Measurements from ENCODE around the gene PPM1J. TPM values are rescaled to one million over a fixed set of nuclear protein-coding genes. Genes with fewer than 3 reads are reported as not detected.
A peak's percentile ranks its signal among the peaks of the same experiment; 100 is the strongest.
"Not testable (repeated sequence)": the region's sequence is repeated elsewhere in the genome, so short reads cannot be mapped to it uniquely, and the experiment has no call there.

PPM1J gene
- total and polyA plus RNA-seq, 2 experiments from 2014 or later, result 0.93 to 1.9 TPM

GRCh38 chr1:112737573-112737972 lies 22.4 kb upstream of the PPM1J start:
- 90% methylated on average over 3 of the region's 3 CpGs for WGBS (ENCODE audit: low lambda C conversion rate, missing lambda C conversion rate)
- Histone ChIP-seq H3K4me2 (no peak overlapping the region), H3K9me3 (ENCODE audit: low read depth) (no peaks in the 10 kb centered on the region), H3K9me2 (replicated peaks; ENCODE audit: insufficient read depth) (no peaks in the 10 kb centered on the region), H3K79me2 (no peaks in the 10 kb centered on the region), H3K4me3 (no peak overlapping the region), H3K27ac (no peak overlapping the region), H4K20me1 (ENCODE audit: insufficient read depth, poor library complexity, severe bottlenecking) (no peaks in the 10 kb centered on the region), H3K27me3 (no peaks in the 10 kb centered on the region), H2AFZ (no peak overlapping the region), H3K4me1 (ENCODE audit: insufficient read depth) (no peaks in the 10 kb centered on the region), H3K36me3 (replicated peaks; ENCODE audit: insufficient read depth, low read depth) (no peaks in the 10 kb centered on the region)
- no peak for DNase-seq (ENCODE audit: low spot score)
- peak; percentile 9 for TF ChIP-seq CTCF (IDR thresholded peaks at IDR 0.05; ENCODE audit: poor library complexity)
- TF ChIP-seq EZH2phosphoT487 (IDR thresholded peaks at IDR 0.05; ENCODE audit: low read depth, severe bottlenecking, unreplicated experiment), result no peak

GRCh38 chr1:112735752-112736151 lies 20.6 kb upstream of the PPM1J start:
- Histone ChIP-seq H2AFZ (no peak overlapping the region), H3K79me2 (no peaks in the 10 kb centered on the region), H3K4me3 (no peak overlapping the region), H4K20me1 (ENCODE audit: insufficient read depth, poor library complexity, severe bottlenecking) (no peaks in the 10 kb centered on the region), H3K4me2 (no peak overlapping the region), H3K4me1 (ENCODE audit: insufficient read depth) (no peaks in the 10 kb centered on the region), H3K27me3 (no peaks in the 10 kb centered on the region), H3K27ac (no peak overlapping the region), H3K9me3 (ENCODE audit: low read depth) (no peaks in the 10 kb centered on the region), H3K36me3 (replicated peaks; ENCODE audit: insufficient read depth, low read depth) (no peaks in the 10 kb centered on the region), H3K9me2 (replicated peaks; ENCODE audit: insufficient read depth) (no peaks in the 10 kb centered on the region)
- TF ChIP-seq CTCF (IDR thresholded peaks at IDR 0.05; ENCODE audit: poor library complexity), result no peak
- no peak for TF ChIP-seq EZH2phosphoT487 (IDR thresholded peaks at IDR 0.05; ENCODE audit: low read depth, severe bottlenecking, unreplicated experiment)
- no peak for TF ChIP-seq EZH2 (IDR thresholded peaks at IDR 0.05; ENCODE audit: borderline replicate concordance)
- DNase-seq (ENCODE audit: low spot score), result no peak
- 100% methylated on average over 1 of the region's 1 CpG for WGBS (ENCODE audit: low lambda C conversion rate, missing lambda C conversion rate)

GRCh38 chr1:112731451-112731850 lies 16.3 kb upstream of the PPM1J start:
- Histone ChIP-seq H3K9me3 (ENCODE audit: low read depth) (no peaks in the 10 kb centered on the region), H3K79me2 (no peaks in the 10 kb centered on the region), H3K27ac (no peak overlapping the region), H4K20me1 (ENCODE audit: insufficient read depth, poor library complexity, severe bottlenecking) (no peaks in the 10 kb centered on the region), H3K36me3 (replicated peaks; ENCODE audit: insufficient read depth, low read depth) (no peaks in the 10 kb centered on the region), H3K4me2 (no peak overlapping the region), H3K27me3 (no peaks in the 10 kb centered on the region), H3K4me1 (ENCODE audit: insufficient read depth) (peaks cover 6% of the 10 kb centered on the region), H2AFZ (no peak overlapping the region), H3K4me3 (no peak overlapping the region), H3K9me2 (replicated peaks; ENCODE audit: insufficient read depth) (no peaks in the 10 kb centered on the region)
- 100% methylated on average over 1 of the region's 1 CpG for WGBS (ENCODE audit: low lambda C conversion rate, missing lambda C conversion rate)
- TF ChIP-seq EZH2 (IDR thresholded peaks at IDR 0.05; ENCODE audit: borderline replicate concordance) (no peak), CTCF (IDR thresholded peaks at IDR 0.05; ENCODE audit: poor library complexity) (no peak), EZH2phosphoT487 (IDR thresholded peaks at IDR 0.05; ENCODE audit: low read depth, severe bottlenecking, unreplicated experiment) (no peak)
- DNase-seq (ENCODE audit: low spot score), result no peak

GRCh38 chr1:112729909-112730308 lies 14.8 kb upstream of the PPM1J start:
- H3K4me1 ChIP-seq (ENCODE audit: insufficient read depth), result peaks cover 6% of the 10 kb centered on the region
- DNase-seq (ENCODE audit: low spot score), result no peak
- H2AFZ ChIP-seq, result no peak overlapping the region
- H3K9me3 ChIP-seq (ENCODE audit: low read depth), result no peaks in the 10 kb centered on the region
- TF ChIP-seq EZH2phosphoT487 (IDR thresholded peaks at IDR 0.05; ENCODE audit: low read depth, severe bottlenecking, unreplicated experiment), result no peak
- no peak for TF ChIP-seq CTCF (IDR thresholded peaks at IDR 0.05; ENCODE audit: poor library complexity)
- no peak for TF ChIP-seq EZH2 (IDR thresholded peaks at IDR 0.05; ENCODE audit: borderline replicate concordance)
- H4K20me1 ChIP-seq (ENCODE audit: insufficient read depth, poor library complexity, severe bottlenecking), result no peaks in the 10 kb centered on the region
- no peaks in the 10 kb centered on the region for H3K27me3 ChIP-seq
- WGBS (ENCODE audit: low lambda C conversion rate, missing lambda C conversion rate), result 89% methylated on average over 1 of the region's 1 CpG
- H3K27ac ChIP-seq, result no peak overlapping the region
- H3K4me3 ChIP-seq, result no peak overlapping the region
- no peak overlapping the region for H3K4me2 ChIP-seq
- H3K9me2 ChIP-seq (replicated peaks; ENCODE audit: insufficient read depth), result no peaks in the 10 kb centered on the region
- H3K79me2 ChIP-seq, result no peaks in the 10 kb centered on the region
- H3K36me3 ChIP-seq (replicated peaks; ENCODE audit: insufficient read depth, low read depth), result no peaks in the 10 kb centered on the region

GRCh38 chr1:112729011-112729410 lies 13.9 kb upstream of the PPM1J start:
- not testable (repeated sequence) for DNase-seq (ENCODE audit: low spot score); H4K20me1 ChIP-seq (ENCODE audit: insufficient read depth, poor library complexity, severe bottlenecking); H3K4me2 ChIP-seq; H3K4me1 ChIP-seq (ENCODE audit: insufficient read depth); H3K79me2 ChIP-seq; H3K4me3 ChIP-seq; H3K27ac ChIP-seq; H3K9me3 ChIP-seq (ENCODE audit: low read depth); H3K36me3 ChIP-seq (replicated peaks; ENCODE audit: insufficient read depth, low read depth); H2AFZ ChIP-seq; H3K9me2 ChIP-seq (replicated peaks; ENCODE audit: insufficient read depth); H3K27me3 ChIP-seq
- 32% methylated on average over 3 of the region's 3 CpGs for WGBS (ENCODE audit: low lambda C conversion rate, missing lambda C conversion rate)

Data from hepatocyte (in vitro differentiated cells).